Psoas muscle (tissue), 8 donors: ENCODE results near the gene BOLA1. TPM values are rescaled to one million over a fixed set of nuclear protein-coding genes. Genes with fewer than 3 reads are reported as not detected.

Source experiments
- ATAC-seq, 4 donors: fragments of 200-7000 bp; cut with Tn5 transposase; one replicate each; pipeline ENCODE4 v1.9.1; 2020; ENCODE audit warnings: moderate library complexity in 3 of 4, mild to moderate bottlenecking in 2 of 4
- DNase-seq, 2 donors: peaks; one replicate each; pipeline ENCODE4 v3.0.0-alpha.2; 2020
- H3K27ac ChIP-seq: fragments of 200-600 bp; one replicate; pipeline ENCODE4 v1.8.0; 2022
- H3K27me3 ChIP-seq, 3 donors: fragments of 200-600 bp in 1 of 3; one replicate each; pipeline versions ENCODE4 v1.6.1 to v1.8.0; 2013 to 2022; ENCODE audit warnings: low read length in 2 of 3, mild to moderate bottlenecking in 2 of 3, moderate library complexity in 1 of 3; ENCODE audit not compliant: insufficient read depth in 3 of 3
- H3K36me3 ChIP-seq, 2 donors: fragments of 200-600 bp in 1 of 2; one replicate each; pipeline versions ENCODE4 v1.6.1 to v1.8.0; 2013 to 2022; ENCODE audit warnings: low read depth in 1 of 2, mild to moderate bottlenecking in 1 of 2, moderate library complexity in 1 of 2; ENCODE audit not compliant: insufficient read depth in 1 of 2
- H3K4me1 ChIP-seq: fragments of 200-600 bp; one replicate; pipeline ENCODE4 v1.8.0; 2022
- H3K4me3 ChIP-seq: fragments of 200-600 bp; one replicate; pipeline ENCODE4 v1.8.0; 2022; ENCODE audit warnings: mild to moderate bottlenecking
- H3K9me3 ChIP-seq: fragments of 200-600 bp; one replicate; pipeline ENCODE4 v1.8.0; 2022
- CTCF ChIP-seq: fragments of 200-600 bp; IDR thresholded peaks from one replicate; pipeline ENCODE4 v1.8.0; 2022; ENCODE audit warnings: antibody characterized with exemption
- WGBS, 3 donors: extraction: QIAGEN DNeasy Blood & Tissue Kit; methylation state at CpG; one replicate each; pipeline versions ENCODE4 v1.1.6 to v1.1.7; 2013; 5-methylcytosine and 5-hydroxymethylcytosine counted together
- intact Hi-C, 2 donors: fragments of 100-400 bp; cut with DNase I; formaldehyde crosslinking; loops; one replicate each; pipeline versions ENCODE4 v1.11.0 to v1.14.2; 2022
- polyA plus RNA-seq, 3 donors: library from polyadenylated mRNA; stranded (reverse); fragments of 200-250 nt; gene quantifications; one replicate each; pipeline ENCODE4 v1.2.3, GENCODE V29; 2013
- total RNA-seq, 4 donors: library from RNA; stranded (reverse); fragmentation: NEBNext Ultra II Directional in 2 of 4; extraction: Animal tissue kit (Norgen Biotek cat#: 25700) in 2 of 4; gene quantifications; one replicate each; pipeline versions ENCODE4 v1.2.1 to v1.2.4, GENCODE V29; 2021 to 2023
- donor health status: healthy with polysubstance abuse.
- donor health status: DM: no; HTN: no; CAD: no; lungs with moderate emphysema.
- donor health status: Bipolar disorder and iron deficiency.
- donor health status: healthy.
- donor health status: DM: yes; HTN: yes; CAD: no.
- donor health status: DM: no; HTN: no; CAD: no.
- donor health status: DM: no; HTN: no; CAD: no.
- donor health status: DM: yes; HTN: yes; CAD: no.

The BOLA1 gene
- total and polyA plus RNA-seq, 7 donors = 13.9 to 45.3 (median 18.1) TPM

GRCh38 chr1:149942885-149943284 is 43.5 kb downstream of the BOLA1 start:
- Histone ChIP-seq H3K4me3 (no peak overlapping the region), H3K27me3 (no peaks in the 10 kb centered on the region), H3K36me3 (peaks cover 4 to 46% of the 10 kb centered on the region in 2 donors), H3K27ac (no peak overlapping the region), H3K4me1 (peaks cover 18% of the 10 kb centered on the region), H3K9me3 (no peaks in the 10 kb centered on the region)
- no peak for DNase-seq
- no peak for ATAC-seq
- WGBS, 3 donors = 47 to 54% (median 49%) methylated on average over 3 of the region's 3 CpGs
- TF ChIP-seq CTCF = no peak
- intact Hi-C loops = no loop called here

- no peaks in the 10 kb centered on the region for H3K27me3 ChIP-seq
- TF ChIP-seq CTCF = no peak
- WGBS, 3 donors = 92 to 96% (median 95%) methylated on average over 4 of the region's 4 CpGs
- peaks cover 8 to 69% of the 10 kb centered on the region in 2 donors for H3K36me3 ChIP-seq
- H3K4me1 ChIP-seq = peaks cover under 1% of the 10 kb centered on the region
- H3K4me3 ChIP-seq = no peak overlapping the region
- ATAC-seq = no peak
- intact Hi-C loops = no loop called here
- DNase-seq = no peak
- H3K9me3 ChIP-seq = no peaks in the 10 kb centered on the region
- no peak overlapping the region for H3K27ac ChIP-seq
These were observed 45.8 kb downstream of the BOLA1 start for GRCh38 chr1:149945206-149945605.

- ATAC-seq (no peak), DNase-seq (no peak)
- intact Hi-C loops = no loop called here
- Histone ChIP-seq H3K27ac (no peak overlapping the region), H3K36me3 (peaks cover 4 to 88% of the 10 kb centered on the region in 2 donors), H3K27me3 (no peaks in the 10 kb centered on the region), H3K4me3 (no peak overlapping the region), H3K4me1 (no peaks in the 10 kb centered on the region), H3K9me3 (no peaks in the 10 kb centered on the region)
- 75 to 84% (median 78%) methylated on average over 6 of the region's 6 CpGs for WGBS, 3 donors
- no peak for TF ChIP-seq CTCF
These were observed 50.5 kb downstream of the BOLA1 start for GRCh38 chr1:149949911-149950310.

Other genes starting within 250 kb of the BOLA1 start
- gene FCGR1A, start 116.9 kb upstream of the BOLA1 start, total RNA-seq = 1 to 10 TPM in 3 of 4 donors, under 1 TPM in 1; 0.75 to 7.4 (median 1.3) TPM
- gene FCGR1A, start 116.9 kb upstream of the BOLA1 start, polyA plus RNA-seq = 1 to 10 TPM in 2 of 3 donors, under 1 TPM in 1; 0.25 to 1.6 (median 1.3) TPM
- under 1 TPM; 0.13 to 0.48 (median 0.25) TPM for gene SV2A, start 18.3 kb downstream of the BOLA1 start, total RNA-seq
- under 1 TPM; 0.14 to 0.19 (median 0.14) TPM for gene SV2A, start 18.3 kb downstream of the BOLA1 start, polyA plus RNA-seq
- 10 to 100 TPM; 13.0 to 26.9 (median 21.9) TPM for gene SF3B4, start 28.2 kb downstream of the BOLA1 start, total RNA-seq
- 10 to 100 TPM; 13.9 to 28.9 (median 16.7) TPM for gene SF3B4, start 28.2 kb downstream of the BOLA1 start, polyA plus RNA-seq
- gene MTMR11, start 37.3 kb downstream of the BOLA1 start, total RNA-seq = 1 to 10 TPM; 1.0 to 3.0 (median 1.8) TPM
- gene MTMR11, start 37.3 kb downstream of the BOLA1 start, polyA plus RNA-seq = 1 to 10 TPM in 1 of 3 donors, under 1 TPM in 2; 0.78 to 1.7 (median 0.80) TPM
- gene OTUD7B, start 111.2 kb downstream of the BOLA1 start, total RNA-seq = 10 to 100 TPM; 47.4 to 62.0 (median 59.4) TPM
- 10 to 100 TPM in 1 of 3 donors, 1 to 10 TPM in 2; 6.8 to 29.6 (median 9.8) TPM for gene OTUD7B, start 111.2 kb downstream of the BOLA1 start, polyA plus RNA-seq
- 10 to 100 TPM; 18.7 to 25.5 (median 19.2) TPM for gene VPS45, start 168.2 kb downstream of the BOLA1 start, total RNA-seq
- gene VPS45, start 168.2 kb downstream of the BOLA1 start, polyA plus RNA-seq = 10 to 100 TPM; 13.0 to 36.0 (median 15.0) TPM